GM23248 (cell line): ENCODE data around the gene GPSM1. TPM values are rescaled to one million over a fixed set of nuclear protein-coding genes. Genes with fewer than 3 reads are reported as not detected.
"Not testable (repeated sequence)": the region's sequence is repeated elsewhere in the genome, so short reads cannot be mapped to it uniquely, and the experiment has no call there.

ENCODE experiments used
- DNase-seq: peaks from one replicate; pipeline ENCODE4 v3.0.0-alpha.2; 2015
- H2AFZ ChIP-seq: fragments of 200-600 bp; sonication (generic); 2 replicates; pipeline ENCODE4 v1.6.1; 2016; ENCODE audit warnings: antibody characterized with exemption
- H3F3A ChIP-seq: fragments of 200-600 bp; sonication (generic); 2 replicates; pipeline ENCODE4 v1.6.1; 2016; ENCODE audit warnings: mild to moderate bottlenecking, antibody characterized with exemption, mixed run types; ENCODE audit not compliant: insufficient read depth
- H3K27ac ChIP-seq: fragments of 200-600 bp; sonication (generic); 2 replicates; pipeline ENCODE4 v1.5.1; 2016; ENCODE audit warnings: mild to moderate bottlenecking
- H3K27me3 ChIP-seq: fragments of 200-600 bp; sonication (generic); replicated peaks from 2 replicates; pipeline ENCODE4 v1.6.1; 2016; ENCODE audit warnings: mild to moderate bottlenecking; ENCODE audit not compliant: insufficient read depth
- H3K36me3 ChIP-seq: fragments of 200-600 bp; sonication (generic); 2 replicates; pipeline ENCODE4 v1.6.1; 2016; ENCODE audit warnings: low read depth, mild to moderate bottlenecking
- H3K4me1 ChIP-seq: fragments of 200-600 bp; sonication (generic); 2 replicates; pipeline ENCODE4 v1.6.1; 2016; ENCODE audit warnings: mild to moderate bottlenecking; ENCODE audit not compliant: insufficient read depth
- H3K4me2 ChIP-seq: fragments of 200-600 bp; sonication (generic); one replicate; pipeline ENCODE4 v1.6.1; 2016; ENCODE audit warnings: mild to moderate bottlenecking; ENCODE audit not compliant: unreplicated experiment
- H3K4me3 ChIP-seq: fragments of 200-600 bp; sonication (generic); 2 replicates; pipeline ENCODE4 v1.5.1; 2016; ENCODE audit warnings: mild to moderate bottlenecking
- H3K79me2 ChIP-seq: fragments of 200-600 bp; sonication (generic); 2 replicates; pipeline ENCODE4 v1.6.1; 2016; ENCODE audit warnings: mild to moderate bottlenecking; ENCODE audit not compliant: insufficient read depth
- H3K9ac ChIP-seq: fragments of 200-600 bp; sonication (generic); 2 replicates; pipeline ENCODE4 v1.6.1; 2016; ENCODE audit warnings: mild to moderate bottlenecking
- H3K9me2 ChIP-seq: fragments of 200-600 bp; sonication (generic); 2 replicates; pipeline ENCODE4 v1.6.1; 2016; ENCODE audit warnings: mixed run types, mild to moderate bottlenecking, moderate library complexity; ENCODE audit not compliant: insufficient read depth
- H3K9me3 ChIP-seq: fragments of 200-600 bp; sonication (generic); one replicate; pipeline ENCODE4 v1.6.1; 2017; ENCODE audit warnings: low read depth
- H4K20me1 ChIP-seq: fragments of 200-600 bp; sonication (generic); 2 replicates; pipeline ENCODE4 v1.6.0; 2016; ENCODE audit not compliant: insufficient read depth
- EZH2 ChIP-seq: fragments of 200-600 bp; sonication (generic); IDR thresholded peaks from 2 replicates; pipeline ENCODE4 v1.6.1; 2018; ENCODE audit warnings: antibody characterized with exemption, mild to moderate bottlenecking; ENCODE audit not compliant: insufficient read depth, poor library complexity, severe bottlenecking
- EZH2phosphoT487 ChIP-seq: fragments of 200-600 bp; sonication (generic); IDR thresholded peaks from 2 replicates; pipeline ENCODE4 v1.6.1; 2018; ENCODE audit warnings: antibody characterized with exemption, moderate library complexity, mild to moderate bottlenecking, low read depth; ENCODE audit not compliant: insufficient read depth
- WGBS, 2 experiments: methylation state at CpG; one replicate each; pipeline ENCODE4 v1.1.6; 2015 to 2017; ENCODE audit warnings: low lambda C conversion rate in 2 of 2, low coverage in 1 of 2; ENCODE audit errors: missing lambda C conversion rate in 2 of 2; 5-methylcytosine and 5-hydroxymethylcytosine counted together
- in situ Hi-C: fragments of 300-500 bp; cut with MboI; formaldehyde crosslinking; loops from 2 replicates; pipeline ENCODE4 v1.15.0; 2020
- polyA plus RNA-seq: library from polyadenylated mRNA; unstranded; fragments of >200 nt; fragmentation: Nextera tagmentation; extraction: Ambion mirVana; gene quantifications from 2 replicates; pipeline ENCODE4 v1.2.1, GENCODE V29; 2016
- total RNA-seq: library from RNA; depleted of rRNA; stranded (reverse); fragments of >200 nt; shearing (Covaris generic); gene quantifications from 2 replicates; pipeline ENCODE4 v1.2.3, GENCODE V29; 2014

The GPSM1 gene
- total and polyA plus RNA-seq, 2 experiments from 2014 or later = 13.7 to 57.1 TPM

DNA sequence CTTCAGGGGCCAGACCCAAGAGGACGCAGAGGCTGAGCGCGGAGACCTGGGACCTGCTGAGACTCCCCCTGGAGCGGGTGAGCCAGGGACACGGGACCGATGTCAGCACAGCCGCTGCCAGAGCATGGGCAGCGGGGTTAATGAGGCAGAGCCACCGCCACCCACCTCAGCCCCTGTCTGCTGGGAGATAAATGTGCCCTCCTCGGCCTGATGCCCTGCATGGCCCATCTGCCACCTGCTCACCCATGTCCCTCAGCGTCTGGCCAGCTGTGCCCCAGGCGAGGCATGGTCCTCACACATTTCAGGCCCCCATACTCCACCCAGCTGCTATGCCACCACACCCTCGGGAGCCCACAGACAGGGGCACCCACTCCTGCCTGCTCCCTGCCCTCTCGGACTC, 21.4 kb downstream of the GPSM1 start:
- Histone ChIP-seq H4K20me1 (no peaks in the 10 kb centered on the region), H3K4me3 (no peak overlapping the region), H3K27ac (no peak overlapping the region), H3K9me3 (no peaks in the 10 kb centered on the region), H3K9me2 (no peaks in the 10 kb centered on the region), H3F3A (peaks cover 8% of the 10 kb centered on the region; the same call in 1 of the 2 replicates), H2AFZ (no peak overlapping the region), H3K4me1 (peaks cover 19% of the 10 kb centered on the region), H3K27me3 (no peaks in the 10 kb centered on the region), H3K79me2 (no peaks in the 10 kb centered on the region), H3K36me3 (no peaks in the 10 kb centered on the region), H3K9ac (no peak overlapping the region), H3K4me2 (no peak overlapping the region)
- DNase-seq = no peak
- WGBS, 2 experiments = 88 to 91% methylated on average over 14 of the region's 14 CpGs
- in situ Hi-C loops = no loop called here
- TF ChIP-seq EZH2phosphoT487 (no peak), EZH2 (no peak)

DNA sequence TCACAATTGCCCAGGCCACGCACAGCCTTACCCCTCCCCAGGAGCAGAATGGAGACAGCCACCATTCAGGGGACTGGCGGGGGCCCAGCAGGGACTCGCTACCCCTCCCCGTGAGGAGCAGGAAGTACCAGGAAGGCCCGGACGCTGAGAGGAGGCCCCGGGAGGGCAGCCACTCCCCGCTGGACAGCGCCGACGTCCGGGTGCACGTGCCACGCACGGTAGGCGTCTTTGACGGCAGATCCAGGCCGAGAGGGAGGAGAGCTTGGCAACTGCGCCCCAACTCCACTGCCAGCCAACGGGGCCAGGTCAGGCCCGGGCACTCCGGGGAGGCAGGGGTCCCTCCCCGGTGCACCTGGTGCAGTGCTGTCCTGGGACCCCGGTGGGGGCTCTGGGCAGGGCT, 22.2 kb downstream of the GPSM1 start:
- no peaks in the 10 kb centered on the region for H3K36me3 ChIP-seq

DNA sequence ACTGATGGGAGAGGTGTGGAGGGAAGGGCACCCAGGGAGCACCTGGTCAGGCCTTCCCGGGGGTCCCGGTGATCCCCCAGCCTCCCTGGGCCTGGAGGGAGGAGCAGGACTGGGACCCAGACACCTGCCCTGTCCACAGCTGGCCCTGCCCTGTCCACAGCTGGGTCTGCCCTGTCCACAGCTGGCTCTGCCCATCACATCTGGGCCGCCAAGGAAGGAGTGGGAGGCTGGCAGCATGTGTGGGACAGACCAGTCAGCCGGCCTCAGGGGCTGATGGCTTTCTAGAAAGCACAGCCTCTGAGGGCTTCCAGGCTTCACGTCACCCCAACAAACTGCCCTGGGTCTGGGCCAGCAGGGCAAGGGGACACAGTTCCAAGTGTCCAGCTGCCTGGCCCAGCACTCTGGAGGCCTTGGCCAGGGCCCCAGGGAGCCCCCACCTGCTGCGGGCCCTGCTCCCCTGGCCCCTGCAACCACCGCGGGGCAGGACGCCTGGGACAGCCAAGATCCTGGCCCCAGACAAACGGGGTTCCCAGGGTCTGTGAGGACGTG, 24.0 kb downstream of the GPSM1 start:
- no peak overlapping the region for H3K4me2 ChIP-seq
- no peak overlapping the region for H3K27ac ChIP-seq
- no peaks in the 10 kb centered on the region for H3K9me2 ChIP-seq
- no peaks in the 10 kb centered on the region for H3K27me3 ChIP-seq
- TF ChIP-seq EZH2 (no peak), EZH2phosphoT487 (no peak)
- 0 out of 2 replicates have a peak, but pooled peaks cover 3% of the 10 kb centered on the region for H3F3A ChIP-seq
- H3K79me2 ChIP-seq = no peaks in the 10 kb centered on the region
- in situ Hi-C loops = no loop called here
- no peak for DNase-seq
- no peaks in the 10 kb centered on the region for H3K36me3 ChIP-seq
- H2AFZ ChIP-seq = no peak overlapping the region
- H3K4me1 ChIP-seq = peaks cover 12% of the 10 kb centered on the region
- H3K9ac ChIP-seq = no peak overlapping the region
- H3K9me3 ChIP-seq = no peaks in the 10 kb centered on the region
- 77 to 79% methylated on average over 10 of the region's 11 CpGs for WGBS, 2 experiments
- no peaks in the 10 kb centered on the region for H4K20me1 ChIP-seq
- no peak overlapping the region for H3K4me3 ChIP-seq

More for the DNA sequence above, 22.2 kb downstream of the GPSM1 start:
- Histone ChIP-seq H3K9ac (no peak overlapping the region), H3K27ac (no peak overlapping the region), H3K79me2 (no peaks in the 10 kb centered on the region), H3K9me3 (no peaks in the 10 kb centered on the region), H3K4me1 (peaks cover 24% of the 10 kb centered on the region), H3K4me2 (no peak overlapping the region), H3K9me2 (no peaks in the 10 kb centered on the region), H3K27me3 (no peaks in the 10 kb centered on the region), H4K20me1 (no peaks in the 10 kb centered on the region), H3K4me3 (no peak overlapping the region), H3F3A (peaks cover 7% of the 10 kb centered on the region; the same call in 1 of the 2 replicates), H2AFZ (no peak overlapping the region)
- TF ChIP-seq EZH2phosphoT487 = no peak
- TF ChIP-seq EZH2 = no peak
- no peak for DNase-seq
- in situ Hi-C loops = no loop called here
- 89 to 94% methylated on average over 18 to 24 of the region's 24 CpGs for WGBS, 2 experiments

DNA sequence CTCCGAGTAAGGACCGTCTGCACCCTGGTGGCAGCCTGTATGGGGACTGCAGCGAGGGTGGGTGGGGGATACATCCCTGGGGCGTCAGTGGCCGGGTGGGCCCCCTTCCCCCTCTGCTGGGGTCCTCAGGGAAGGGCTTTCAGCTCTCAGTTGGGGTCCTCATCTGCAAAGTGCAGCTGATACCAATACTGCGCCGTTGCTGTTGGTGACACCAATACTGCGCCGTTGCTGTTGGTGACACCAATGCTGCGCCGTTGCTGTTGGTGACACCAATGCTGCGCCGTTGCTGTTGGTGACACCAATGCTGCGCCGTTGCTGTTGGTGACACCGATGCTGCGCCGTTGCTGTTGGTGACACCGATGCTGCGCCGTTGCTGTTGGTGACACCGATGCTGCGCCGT, 24.5 kb downstream of the GPSM1 start:
- H3K27ac ChIP-seq, H2AFZ ChIP-seq, H3K4me1 ChIP-seq, H3K79me2 ChIP-seq, DNase-seq, H3K4me3 ChIP-seq, H3K9me2 ChIP-seq, H3F3A ChIP-seq, H3K36me3 ChIP-seq, H3K4me2 ChIP-seq, H3K9me3 ChIP-seq, H4K20me1 ChIP-seq, H3K27me3 ChIP-seq, in situ Hi-C loops, H3K9ac ChIP-seq: not testable (repeated sequence)
- 93 to 100% methylated on average over 9 to 17 of the region's 24 CpGs for WGBS, 2 experiments

DNA sequence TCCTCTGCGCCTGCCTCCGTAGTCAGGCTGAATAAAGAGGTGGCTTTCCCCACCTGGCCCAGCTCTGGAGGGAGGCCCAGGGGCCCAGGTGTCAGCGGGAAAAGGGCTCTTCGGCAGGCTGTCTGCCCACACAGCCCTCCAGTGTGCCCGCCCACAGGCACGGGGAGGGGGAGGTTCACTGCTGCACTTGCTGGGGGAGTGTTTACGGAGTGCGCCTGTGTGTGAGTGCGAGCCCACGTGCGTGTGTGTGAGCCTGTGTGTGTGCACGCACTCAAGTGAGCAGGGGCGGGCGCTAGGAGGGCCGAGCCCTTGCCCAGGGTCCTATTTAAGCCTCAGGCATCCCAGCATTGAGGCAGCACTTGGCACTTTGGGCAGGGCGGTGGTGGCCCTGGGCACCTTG, 25.3 kb downstream of the GPSM1 start:
- Histone ChIP-seq H3K79me2 (no peaks in the 10 kb centered on the region), H2AFZ (no peak overlapping the region), H3K27me3 (no peaks in the 10 kb centered on the region), H3K36me3 (no peaks in the 10 kb centered on the region), H3K4me3 (no peak overlapping the region), H3K4me1 (peaks cover 8% of the 10 kb centered on the region), H4K20me1 (no peaks in the 10 kb centered on the region), H3K9me2 (no peaks in the 10 kb centered on the region), H3K4me2 (no peak overlapping the region), H3K9me3 (no peaks in the 10 kb centered on the region), H3K27ac (no peak overlapping the region), H3K9ac (no peak overlapping the region), H3F3A (0 out of 2 replicates have a peak, but pooled peaks cover 3% of the 10 kb centered on the region)
- no peak for TF ChIP-seq EZH2phosphoT487
- no peak for TF ChIP-seq EZH2
- no peak for DNase-seq
- WGBS, 2 experiments = 83 to 84% methylated on average over 11 to 14 of the region's 16 CpGs
- in situ Hi-C loops = no loop called here
